Measurements from ENCODE around the gene HPSE2.

HPSE2 gene

DNA sequence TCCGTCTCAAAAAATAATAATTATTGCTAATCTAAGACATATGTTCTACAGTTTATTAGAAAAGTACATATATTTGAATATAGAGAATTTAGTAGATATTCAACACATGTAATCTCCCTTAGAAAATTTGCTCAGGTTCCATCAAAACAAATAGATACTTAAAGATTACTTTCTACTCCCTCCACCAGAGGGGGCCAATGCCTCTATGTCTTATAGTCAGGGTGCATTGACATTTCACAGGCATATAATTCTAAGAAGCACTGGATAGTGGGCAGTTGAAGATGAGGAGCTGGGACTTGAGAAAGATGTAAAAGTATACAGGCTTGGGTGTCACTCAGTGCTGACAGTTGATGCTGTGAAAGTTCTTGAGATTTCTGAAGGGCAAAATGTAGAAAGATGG, 487.4 kb downstream of the HPSE2 start:
- TF ChIP-seq, protein P1, sequence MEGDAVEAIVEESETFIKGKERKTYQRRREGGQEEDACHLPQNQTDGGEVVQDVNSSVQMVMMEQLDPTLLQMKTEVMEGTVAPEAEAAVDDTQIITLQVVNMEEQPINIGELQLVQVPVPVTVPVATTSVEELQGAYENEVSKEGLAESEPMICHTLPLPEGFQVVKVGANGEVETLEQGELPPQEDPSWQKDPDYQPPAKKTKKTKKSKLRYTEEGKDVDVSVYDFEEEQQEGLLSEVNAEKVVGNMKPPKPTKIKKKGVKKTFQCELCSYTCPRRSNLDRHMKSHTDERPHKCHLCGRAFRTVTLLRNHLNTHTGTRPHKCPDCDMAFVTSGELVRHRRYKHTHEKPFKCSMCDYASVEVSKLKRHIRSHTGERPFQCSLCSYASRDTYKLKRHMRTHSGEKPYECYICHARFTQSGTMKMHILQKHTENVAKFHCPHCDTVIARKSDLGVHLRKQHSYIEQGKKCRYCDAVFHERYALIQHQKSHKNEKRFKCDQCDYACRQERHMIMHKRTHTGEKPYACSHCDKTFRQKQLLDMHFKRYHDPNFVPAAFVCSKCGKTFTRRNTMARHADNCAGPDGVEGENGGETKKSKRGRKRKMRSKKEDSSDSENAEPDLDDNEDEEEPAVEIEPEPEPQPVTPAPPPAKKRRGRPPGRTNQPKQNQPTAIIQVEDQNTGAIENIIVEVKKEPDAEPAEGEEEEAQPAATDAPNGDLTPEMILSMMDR (IDR thresholded peaks at IDR 0.05; ENCODE audit: low read depth, low read length), result peak; percentile 10
- peak; percentile 1 for DNase-seq (ENCODE audit: low read depth, low spot score)
- in situ Hi-C loops (cut with HindIII; ENCODE audit: low sequenced_read_pairs), result no loop called here
- no peak overlapping the region for H3K4me3 ChIP-seq (ENCODE audit: low read depth, low read length)

DNA sequence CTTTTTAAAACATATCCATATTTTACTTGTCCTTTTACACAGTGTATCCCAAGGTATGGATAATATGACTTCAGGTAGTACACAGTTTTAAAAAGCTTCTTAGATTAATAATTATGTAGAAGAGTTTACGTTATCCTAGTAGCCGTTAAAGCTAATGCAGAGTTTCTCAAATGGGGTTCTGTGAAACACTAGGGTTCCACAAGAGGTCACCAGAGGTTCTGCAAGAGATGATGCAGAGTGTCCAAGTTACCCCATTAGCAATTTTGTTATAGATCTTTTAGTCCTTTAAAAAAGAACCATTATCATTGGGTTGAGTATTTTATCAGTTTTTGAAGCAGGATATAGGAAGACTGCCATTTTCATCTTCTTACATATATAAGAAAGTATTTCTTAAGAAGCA, 490.0 kb downstream of the HPSE2 start:
- DNase-seq (ENCODE audit: low read depth, low spot score), result no peak
- in situ Hi-C loops (cut with HindIII; ENCODE audit: low sequenced_read_pairs), result no loop called here
- TF ChIP-seq, protein P1 (IDR thresholded peaks at IDR 0.05; ENCODE audit: low read depth, low read length), result no peak
- no peak overlapping the region for H3K4me3 ChIP-seq (ENCODE audit: low read depth, low read length)

DNA sequence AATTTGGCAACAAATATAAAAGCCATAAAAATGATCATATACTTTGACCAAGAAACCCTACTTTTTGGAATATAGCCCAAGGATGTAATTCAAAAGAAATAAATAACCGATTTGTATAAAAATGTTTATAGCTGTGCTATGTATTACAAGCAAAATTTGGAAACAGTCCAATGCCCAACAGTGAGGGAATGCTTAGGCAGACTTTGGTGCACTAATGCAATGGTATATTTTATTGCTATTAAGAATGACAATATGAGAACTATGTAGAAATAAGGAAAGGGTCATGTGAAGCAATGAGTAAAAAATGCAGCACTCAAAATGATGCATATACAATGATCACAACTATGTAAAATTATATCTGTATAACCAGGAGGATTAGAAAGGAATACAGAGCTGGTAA, 515.1 kb downstream of the HPSE2 start:
- no peak for DNase-seq (ENCODE audit: low read depth, low spot score)
- TF ChIP-seq, protein P1 (IDR thresholded peaks at IDR 0.05; ENCODE audit: low read depth, low read length), result no peak
- in situ Hi-C loops (cut with HindIII; ENCODE audit: low sequenced_read_pairs), result no loop called here
- H3K4me3 ChIP-seq (ENCODE audit: low read depth, low read length), result no peak overlapping the region

DNA sequence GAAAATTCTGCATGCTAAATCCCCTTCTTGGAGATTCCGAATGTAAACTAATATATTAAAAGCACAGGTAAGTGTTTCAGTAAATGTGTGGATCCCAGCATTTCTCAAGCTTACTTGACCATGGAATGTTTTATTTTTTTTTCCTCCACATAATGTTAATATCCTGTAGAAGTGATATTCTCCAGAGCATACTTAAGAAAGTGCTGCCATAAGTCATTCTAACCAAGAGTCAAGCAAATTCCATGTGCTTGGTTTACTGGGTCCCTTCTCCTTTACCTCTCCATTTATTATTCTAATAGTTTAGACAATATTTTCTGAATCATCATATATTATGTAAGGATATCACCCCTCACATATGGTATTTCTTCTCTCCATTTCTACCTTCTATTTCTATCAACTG, 522.1 kb downstream of the HPSE2 start:
- TF ChIP-seq, protein P1 (IDR thresholded peaks at IDR 0.05; ENCODE audit: low read depth, low read length), result no peak
- H3K4me3 ChIP-seq (ENCODE audit: low read depth, low read length), result no peak overlapping the region
- no peak for DNase-seq (ENCODE audit: low read depth, low spot score)
- in situ Hi-C loops (cut with HindIII; ENCODE audit: low sequenced_read_pairs), result no loop called here

DNA sequence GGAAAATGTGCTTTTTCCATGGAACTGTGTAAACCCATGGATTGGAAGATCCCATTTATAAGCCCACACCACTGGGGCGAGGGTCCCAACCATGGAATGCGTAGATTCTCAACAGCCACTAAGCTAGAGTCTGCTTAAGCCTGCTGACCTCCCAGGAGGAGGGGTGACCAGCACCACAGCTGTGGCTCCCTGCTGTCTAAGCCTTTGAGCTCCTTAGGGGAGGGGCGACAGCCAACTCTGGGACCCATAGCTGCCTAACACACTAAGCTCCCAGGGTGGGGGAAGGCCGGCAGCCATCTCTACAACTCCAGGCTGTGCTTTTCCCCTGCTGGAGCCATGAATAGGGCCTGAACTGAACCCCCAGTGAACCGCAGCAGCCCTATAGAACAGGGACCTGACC, 539.1 kb downstream of the HPSE2 start:
- in situ Hi-C loops (cut with HindIII; ENCODE audit: low sequenced_read_pairs), result no loop called here
- TF ChIP-seq, protein P1 (IDR thresholded peaks at IDR 0.05; ENCODE audit: low read depth, low read length), result no peak
- DNase-seq (ENCODE audit: low read depth, low spot score), result no peak
- H3K4me3 ChIP-seq (ENCODE audit: low read depth, low read length), result no peak overlapping the region

DNA sequence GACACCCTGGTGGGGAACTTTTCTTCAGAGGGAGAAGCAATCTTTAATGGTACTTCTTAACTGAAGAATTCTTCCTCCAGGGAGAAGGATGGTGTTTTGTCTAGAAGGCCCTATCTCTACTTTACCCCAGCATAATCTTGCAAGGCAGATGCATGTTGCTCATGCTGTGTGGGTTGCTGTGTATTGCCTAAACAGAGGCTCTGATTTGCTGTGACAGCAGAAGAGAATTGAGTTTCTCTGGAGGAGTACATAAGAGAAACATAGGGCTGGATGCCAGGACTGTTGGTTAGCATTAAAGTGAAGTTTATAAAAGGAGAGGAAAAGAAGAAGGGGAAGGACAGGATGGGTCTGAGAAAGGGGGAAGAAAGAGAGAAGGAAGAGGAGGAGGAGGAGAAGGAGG, 540.8 kb downstream of the HPSE2 start:
- no peak overlapping the region for H3K4me3 ChIP-seq (ENCODE audit: low read depth, low read length)
- no peak for DNase-seq (ENCODE audit: low read depth, low spot score)
- in situ Hi-C loops (cut with HindIII; ENCODE audit: low sequenced_read_pairs), result no loop called here
- TF ChIP-seq, protein P1 (IDR thresholded peaks at IDR 0.05; ENCODE audit: low read depth, low read length), result no peak

DNA sequence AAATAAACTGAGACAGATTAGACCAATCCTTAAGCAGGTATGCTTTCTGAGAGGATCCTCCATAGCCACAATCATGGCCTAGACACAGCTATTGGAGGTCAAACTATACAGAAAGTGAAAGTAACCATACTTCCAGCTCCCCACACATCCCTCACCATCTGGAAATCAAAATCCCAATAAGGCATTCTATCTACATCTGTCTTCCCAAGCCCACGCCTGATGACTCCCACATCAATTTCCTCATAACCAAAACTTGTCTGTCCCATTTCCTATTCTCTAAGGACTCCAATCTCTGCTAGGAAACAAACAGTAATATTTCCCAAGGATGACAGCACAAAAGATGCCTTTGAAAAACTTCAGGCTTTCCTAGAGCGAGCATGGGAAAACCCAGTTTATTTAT, 541.6 kb downstream of the HPSE2 start:
- TF ChIP-seq, protein P1 (IDR thresholded peaks at IDR 0.05; ENCODE audit: low read depth, low read length), result no peak
- DNase-seq (ENCODE audit: low read depth, low spot score), result no peak
- no peak overlapping the region for H3K4me3 ChIP-seq (ENCODE audit: low read depth, low read length)
- in situ Hi-C loops (cut with HindIII; ENCODE audit: low sequenced_read_pairs), result no loop called here
